GM12801 (cell line): ENCODE data around the gene CCDC183.

Experiments used
- CTCF ChIP-seq: IDR thresholded peaks from one replicate; pipeline ENCODE4 v1.5.1; 2011; ENCODE audit warnings: control low read depth; ENCODE audit not compliant: insufficient read length; ENCODE audit errors: extremely low read depth

The CCDC183 gene

GRCh38 chr9:136852664-136853595 lies 56.8 kb downstream of the CCDC183 start:
- no peak for TF ChIP-seq CTCF

- no peak for TF ChIP-seq CTCF
These were observed 57.5 kb downstream of the CCDC183 start for GRCh38 chr9:136853596-136854112.

GRCh38 chr9:136854113-136854841 lies 58.1 kb downstream of the CCDC183 start:
- no peak for TF ChIP-seq CTCF

GRCh38 chr9:136854842-136855460 lies 58.8 kb downstream of the CCDC183 start:
- no peak for TF ChIP-seq CTCF

GRCh38 chr9:136855461-136856078 lies 59.4 kb downstream of the CCDC183 start:
- TF ChIP-seq CTCF, result no peak

GRCh38 chr9:136856079-136856476 lies 59.9 kb downstream of the CCDC183 start:
- TF ChIP-seq CTCF, result no peak
